Retinal pigment epithelial cell (primary cell): ENCODE results near the gene CBLL2.

Source experiments
- DNase-seq: peaks from one replicate; pipeline ENCODE4 v3.0.0-alpha.2; 2010; ENCODE audit warnings: low read depth
- H3K4me3 ChIP-seq: 2 replicates; pipeline ENCODE4 v1.5.1; 2011; ENCODE audit warnings: mild to moderate bottlenecking, low read length, control low read depth, moderate library complexity
- CTCF ChIP-seq: conservative IDR thresholded peaks from 2 replicates; pipeline ENCODE4 v1.5.1; 2011; ENCODE audit warnings: low read depth, low read length, control low read depth, inconsistent platforms

The CBLL2 gene

GRCh38 chrX:22313766-22314165 lies 41.1 kb downstream of the CBLL2 start:
- H3K4me3 ChIP-seq: no peak overlapping the region
- TF ChIP-seq CTCF: no peak
- DNase-seq: no peak

- no peak for TF ChIP-seq CTCF
- no peak for DNase-seq
- no peak overlapping the region for H3K4me3 ChIP-seq
Measured at GRCh38 chrX:22314211-22314610, 41.5 kb downstream of the CBLL2 start.

- no peak for DNase-seq
- no peak for TF ChIP-seq CTCF
- H3K4me3 ChIP-seq: no peak overlapping the region
Measured at GRCh38 chrX:22314692-22315091, 42.0 kb downstream of the CBLL2 start.

- DNase-seq: no peak
- no peak for TF ChIP-seq CTCF
- H3K4me3 ChIP-seq: no peak overlapping the region
Measured at GRCh38 chrX:22315151-22315550, 42.4 kb downstream of the CBLL2 start.

- no peak for TF ChIP-seq CTCF
- no peak overlapping the region for H3K4me3 ChIP-seq
- DNase-seq: no peak
Measured at GRCh38 chrX:22320236-22320873, 47.6 kb downstream of the CBLL2 start.

GRCh38 chrX:22323541-22323940 lies 50.8 kb downstream of the CBLL2 start:
- no peak overlapping the region for H3K4me3 ChIP-seq
- TF ChIP-seq CTCF: no peak
- no peak for DNase-seq
